NCI-H128 (cell line): ENCODE measurements around the gene CALHM3.

ENCODE experiments used
- DNase-seq: peaks from one replicate; lab custom pipeline; 2025; ENCODE audit not compliant: unreplicated experiment; lab: John Stamatoyannopoulos, UW

Gene CALHM3

GRCh38 chr10:103475437-103475836 is 3.6 kb downstream of the CALHM3 start:
- no peak for DNase-seq

DNA sequence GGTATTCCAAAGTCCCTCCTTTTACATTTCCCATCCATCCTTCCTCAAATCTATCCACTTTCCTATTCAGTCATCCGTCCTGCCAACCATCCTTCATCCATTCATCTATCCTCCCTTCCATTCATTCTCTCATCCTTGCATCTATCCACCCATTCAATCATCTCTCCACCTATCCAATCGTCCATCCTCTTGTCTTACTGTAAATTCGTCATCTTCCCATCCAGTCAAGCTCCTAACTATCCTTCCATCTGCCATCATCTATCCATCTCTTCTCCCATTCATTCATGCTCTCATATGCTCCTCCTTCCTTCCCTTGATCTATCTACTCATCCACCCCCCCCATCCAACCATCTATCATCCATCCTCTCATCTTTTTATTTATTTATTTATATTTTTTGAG is 5.0 kb downstream of the CALHM3 start:
- DNase-seq: no peak

DNA sequence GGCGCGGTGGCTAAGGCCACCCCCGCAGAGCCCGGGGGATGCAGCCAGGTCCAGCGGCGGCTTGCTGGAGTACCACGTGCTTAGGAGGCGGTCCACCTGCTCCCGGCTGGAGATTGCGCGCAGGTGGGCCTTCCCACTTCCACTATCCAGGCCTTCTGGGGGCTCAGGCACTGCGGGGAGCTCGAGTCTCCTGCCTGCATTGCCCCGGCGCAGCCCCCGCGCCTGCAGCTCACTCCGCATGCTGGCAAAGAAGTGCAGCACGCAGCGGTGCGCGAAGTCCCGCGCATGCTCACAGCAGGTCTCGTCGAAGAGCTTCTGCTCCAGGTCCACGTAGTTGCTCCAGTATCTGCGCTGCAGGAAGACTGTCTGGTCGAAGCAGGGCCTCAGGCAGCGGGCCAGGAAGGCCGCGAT is 5.8 kb downstream of the CALHM3 start:
- DNase-seq: no peak

DNA sequence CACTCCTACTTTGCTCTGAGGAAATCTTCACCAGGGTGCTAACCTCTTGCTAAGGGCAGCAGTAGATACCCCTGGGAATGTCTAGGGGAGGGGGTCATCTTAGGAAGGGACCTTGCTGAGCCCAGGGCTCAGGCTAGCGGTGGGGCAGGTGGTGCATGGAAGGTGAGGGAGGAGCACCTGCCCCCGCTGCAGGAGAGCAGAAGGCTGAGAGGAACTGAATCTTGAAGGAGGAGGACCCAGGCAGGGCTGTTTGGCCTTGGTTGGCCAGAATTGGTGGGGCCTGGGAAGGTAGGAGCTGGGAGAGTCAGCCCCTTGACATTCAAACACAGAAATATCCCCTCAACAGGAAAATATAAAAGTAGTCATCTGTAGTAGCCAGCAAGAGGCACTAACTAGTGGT is 7.0 kb downstream of the CALHM3 start:
- no peak for DNase-seq

DNA sequence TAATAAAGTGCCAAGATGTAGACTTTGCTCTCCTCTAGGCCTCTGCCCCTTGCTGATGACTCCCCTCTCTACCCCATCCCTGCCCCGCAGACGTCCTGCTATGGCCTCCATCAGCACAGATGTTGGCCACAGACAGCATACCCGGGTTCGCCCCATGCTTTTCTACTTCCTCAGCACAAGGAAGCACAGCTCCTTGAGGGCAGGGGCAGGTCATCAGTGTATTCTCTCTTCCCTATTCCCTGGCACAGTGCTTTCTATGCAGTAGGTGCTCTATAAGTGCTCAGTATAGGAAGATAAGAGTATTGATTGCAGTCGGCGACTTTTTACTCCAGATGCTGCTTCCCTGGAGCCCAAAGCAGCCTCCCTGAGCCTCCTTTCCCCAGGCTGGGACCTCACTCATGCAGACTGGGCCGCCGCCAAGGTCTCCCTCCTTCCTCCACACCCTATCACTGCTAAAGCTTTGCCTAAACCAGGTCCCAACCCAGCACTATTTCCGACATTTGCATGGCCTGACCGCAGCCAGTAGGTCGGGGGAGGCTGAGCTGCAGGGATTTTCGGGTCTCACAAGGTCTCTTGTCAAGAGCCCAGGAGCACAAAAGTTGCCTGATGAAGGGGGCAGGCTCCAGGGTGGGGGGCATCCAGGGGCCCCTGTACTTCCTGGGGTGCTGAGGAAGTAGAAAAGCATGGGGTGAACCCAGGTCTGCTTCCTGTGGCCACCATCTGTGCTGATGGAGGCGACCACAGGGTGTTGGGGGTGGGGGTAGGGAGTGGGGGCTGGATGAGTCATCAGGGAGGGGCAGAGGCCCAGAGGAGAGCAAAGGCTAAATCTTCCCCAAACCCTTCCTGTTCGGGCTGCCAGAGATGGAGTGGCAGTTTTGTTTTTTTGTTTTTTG is 8.0 kb downstream of the CALHM3 start:
- no peak for DNase-seq

GRCh38 chr10:103469201-103469600 is 9.8 kb downstream of the CALHM3 start:
- no peak for DNase-seq

DNA sequence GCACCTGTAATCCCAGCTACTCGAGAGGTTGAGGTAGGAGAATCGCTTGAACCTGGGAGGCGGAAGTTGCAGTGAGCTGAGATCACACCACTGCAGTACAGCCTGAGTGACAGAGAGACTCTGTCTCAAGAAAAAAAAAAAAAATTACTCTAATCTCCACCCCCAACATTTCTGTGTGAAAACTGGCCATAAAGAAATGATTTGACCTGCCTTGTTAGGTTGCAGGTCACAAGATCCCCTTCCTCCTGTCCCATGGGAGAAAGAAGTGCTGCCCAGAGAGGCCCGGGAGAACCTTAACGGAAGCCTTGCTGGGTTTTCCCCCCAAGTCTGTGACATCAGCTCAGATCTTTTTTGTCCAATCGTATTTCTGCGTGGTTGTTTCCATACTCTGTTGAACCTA is 11.6 kb downstream of the CALHM3 start:
- DNase-seq: no peak

DNA sequence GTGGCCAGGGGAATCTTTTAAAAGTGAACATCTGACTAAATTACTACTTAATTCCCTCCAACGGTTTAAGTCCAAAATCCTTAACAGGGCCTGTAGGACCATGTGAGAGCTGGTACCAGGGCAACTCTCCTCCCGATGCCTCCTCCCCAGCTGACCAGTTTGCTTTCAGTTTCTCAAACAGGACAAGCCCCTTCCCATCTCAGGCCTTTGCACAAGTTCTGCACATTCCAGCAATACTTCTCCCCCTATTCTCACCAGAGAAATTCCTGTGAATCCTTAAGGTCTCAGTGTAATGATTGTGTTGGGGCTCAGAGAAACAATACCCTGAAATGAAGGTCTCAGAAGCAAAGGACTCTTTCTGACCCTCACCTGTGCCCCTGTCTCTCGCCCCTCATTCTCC is 12.3 kb downstream of the CALHM3 start:
- DNase-seq: no peak

GRCh38 chr10:103465411-103466179 is 13.4 kb downstream of the CALHM3 start:
- no peak for DNase-seq

- no peak for DNase-seq
Measured at GRCh38 chr10:103463499-103463898, 15.5 kb downstream of the CALHM3 start.

GRCh38 chr10:103459615-103460014 is 19.4 kb downstream of the CALHM3 start:
- no peak for DNase-seq

- DNase-seq: no peak
Measured at GRCh38 chr10:103458720-103459119, 20.3 kb downstream of the CALHM3 start, which contains the start of gene CALHM1. CALHM1 (minus strand) TSS chr10:103458900; CDS start chr10:103458751, 149 bp downstream.

- DNase-seq: no peak
Measured at GRCh38 chr10:103457896-103458583, 21.0 kb downstream of the CALHM3 start.

DNA sequence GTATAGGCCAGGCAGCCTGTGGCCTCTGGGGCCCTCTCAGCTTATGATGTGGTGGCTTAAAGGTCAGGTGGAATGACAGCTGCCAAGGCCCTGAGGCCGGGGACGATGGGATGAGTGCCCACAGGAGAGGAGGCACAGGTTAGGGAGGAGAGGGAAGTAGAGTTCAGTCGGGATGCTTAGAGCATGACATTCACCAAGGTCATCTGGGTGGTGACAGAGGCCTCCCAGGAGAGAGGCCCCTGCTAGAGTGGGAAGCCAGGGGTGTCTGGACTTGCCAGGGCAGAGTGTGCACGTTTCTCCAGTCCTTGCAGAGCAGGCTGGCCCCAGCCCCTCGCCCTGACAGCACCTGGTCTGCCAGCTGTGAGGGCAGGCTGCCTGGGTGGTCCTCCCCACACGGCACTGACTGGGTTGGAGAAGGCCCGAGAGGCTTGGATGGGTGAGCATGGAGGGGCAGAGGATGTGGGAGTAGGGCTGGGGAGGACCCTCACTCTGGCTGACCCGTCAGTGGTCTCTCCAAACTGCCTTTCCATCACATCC is 21.8 kb downstream of the CALHM3 start:
- no peak for DNase-seq

DNA sequence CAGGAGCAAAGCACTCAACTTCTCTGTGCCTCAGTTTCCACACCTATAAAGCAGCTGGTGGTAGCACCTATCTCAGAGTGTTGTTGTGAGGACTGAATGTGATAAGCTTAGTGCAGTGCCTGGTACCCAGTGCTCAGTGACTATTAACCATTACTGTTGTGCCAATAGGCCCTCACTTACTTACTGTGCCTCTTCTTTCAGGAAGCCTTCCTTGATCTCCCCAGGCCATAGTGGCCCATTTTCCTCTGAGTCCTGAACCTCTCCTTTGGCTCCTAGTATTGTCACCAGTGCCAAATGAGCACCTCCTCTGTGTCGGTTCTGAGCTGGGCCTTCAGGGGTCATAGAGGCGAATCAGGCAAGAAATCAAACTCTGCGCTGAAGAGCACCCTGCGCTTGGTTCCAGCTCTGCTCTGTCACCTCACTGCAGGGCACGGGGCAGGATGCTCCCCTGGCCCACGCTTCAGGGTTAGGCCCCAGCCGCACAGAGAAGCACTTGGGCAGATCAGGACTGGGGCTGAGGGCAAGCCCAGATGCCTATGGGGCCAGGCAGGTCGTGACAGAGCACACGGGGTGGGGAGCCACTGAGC is 22.9 kb downstream of the CALHM3 start:
- no peak for DNase-seq

- no peak for DNase-seq
Measured at GRCh38 chr10:103455235-103455634, 23.8 kb downstream of the CALHM3 start.

DNA sequence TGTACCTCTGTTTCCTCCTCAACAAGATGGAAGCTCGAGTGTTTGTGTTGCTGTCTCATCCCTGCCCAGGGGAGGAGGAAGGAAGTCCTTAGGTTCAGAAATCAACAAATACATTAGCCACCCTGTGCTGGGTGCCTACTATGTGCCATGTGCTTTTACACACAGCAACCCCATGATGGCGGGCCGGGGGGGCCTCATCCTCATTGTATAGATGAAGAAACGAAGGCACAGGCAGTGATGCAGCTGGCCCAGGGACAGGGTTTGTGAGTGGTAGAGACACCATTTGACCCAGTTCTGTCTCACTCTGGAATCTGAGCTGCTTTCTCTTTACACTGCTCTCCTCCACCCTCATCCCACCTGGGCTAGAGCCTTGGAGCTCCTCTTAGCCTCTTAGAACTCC is 25.0 kb downstream of the CALHM3 start:
- no peak for DNase-seq

GRCh38 chr10:103452506-103453230 is 26.4 kb downstream of the CALHM3 start:
- DNase-seq: no peak

- no peak for DNase-seq
Measured at GRCh38 chr10:103451831-103452505, 27.1 kb downstream of the CALHM3 start, which contains the start of gene CALHM2. CALHM2 (minus strand) TSS chr10:103452370; CDS start chr10:103449941, 2,429 bp downstream.
